ENCODE measurements around the gene PCGF1. TPM values are rescaled to one million over a fixed set of nuclear protein-coding genes. Genes with fewer than 3 reads are reported as not detected.

The PCGF1 gene
- total RNA-seq, 1 donor from 2014 or later, result 8.3 TPM

DNA sequence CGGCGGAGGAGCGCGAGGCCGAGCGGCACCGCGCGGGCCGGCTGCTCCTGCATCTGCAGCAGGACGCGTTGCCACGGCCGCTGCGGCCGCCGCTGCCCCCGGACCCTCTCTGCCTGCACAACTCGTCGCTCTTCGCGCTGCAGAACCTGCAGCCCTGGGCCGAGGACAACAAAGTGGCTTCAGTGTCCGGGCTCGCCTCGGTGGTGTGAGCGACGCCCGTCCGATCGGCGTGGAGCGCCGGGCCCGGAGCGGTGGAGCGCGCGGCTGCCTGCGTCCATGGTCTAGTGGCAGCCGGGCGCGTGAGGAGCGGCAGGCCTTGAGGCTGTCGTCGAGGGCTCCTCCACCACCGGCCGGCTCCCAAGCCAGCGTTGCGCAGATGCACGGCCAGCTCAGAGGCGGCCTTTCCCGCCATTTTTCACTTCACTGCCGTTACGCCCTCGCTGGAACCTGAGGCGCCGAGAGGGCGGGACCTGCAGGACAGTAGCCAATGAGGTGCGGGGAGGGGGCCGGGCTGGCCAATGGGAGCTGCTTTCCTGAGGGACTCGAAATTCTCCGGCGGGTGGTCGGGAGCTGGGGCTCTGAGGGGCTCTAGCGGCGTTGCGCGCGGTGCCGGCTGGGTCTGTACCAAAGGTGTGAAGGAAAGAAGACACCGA lies 8.6 kb upstream of the PCGF1 start:
- peak; percentile 53 to 76 for DNase-seq (ENCODE audit: low read depth in 2 of 2)

DNA sequence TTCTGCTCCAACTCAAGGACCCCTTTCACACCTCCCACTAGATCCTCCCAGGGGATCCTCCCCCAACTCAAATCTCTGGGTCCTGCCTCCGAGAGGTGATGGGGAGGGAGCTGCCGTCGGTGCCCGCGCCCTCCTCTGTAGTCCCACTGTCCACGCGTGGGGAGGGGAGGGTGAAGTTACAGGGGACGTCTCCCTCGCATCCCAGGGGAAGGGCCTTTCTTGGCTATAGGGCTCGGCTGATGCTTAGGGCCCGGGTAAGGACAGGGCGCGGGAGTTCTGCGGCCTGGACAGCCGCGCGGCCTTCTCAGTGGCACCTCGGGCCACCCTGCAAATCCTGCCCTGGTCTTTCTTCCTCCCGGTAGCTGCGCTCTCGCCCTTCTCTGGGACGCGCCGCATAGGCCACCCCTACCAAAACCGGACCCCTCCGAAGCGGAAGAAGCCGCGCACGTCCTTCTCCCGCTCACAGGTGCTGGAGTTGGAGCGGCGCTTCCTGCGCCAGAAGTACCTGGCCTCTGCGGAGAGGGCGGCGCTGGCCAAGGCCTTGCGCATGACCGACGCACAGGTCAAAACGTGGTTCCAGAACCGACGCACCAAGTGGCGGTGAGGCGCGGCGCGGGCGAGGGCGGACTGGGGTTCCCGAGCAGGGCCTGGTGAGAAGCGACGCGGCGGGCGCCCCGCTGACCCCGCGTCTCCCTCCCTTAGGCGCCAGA lies 7.9 kb upstream of the PCGF1 start:
- DNase-seq (ENCODE audit: low read depth in 2 of 2), result no peak

DNA sequence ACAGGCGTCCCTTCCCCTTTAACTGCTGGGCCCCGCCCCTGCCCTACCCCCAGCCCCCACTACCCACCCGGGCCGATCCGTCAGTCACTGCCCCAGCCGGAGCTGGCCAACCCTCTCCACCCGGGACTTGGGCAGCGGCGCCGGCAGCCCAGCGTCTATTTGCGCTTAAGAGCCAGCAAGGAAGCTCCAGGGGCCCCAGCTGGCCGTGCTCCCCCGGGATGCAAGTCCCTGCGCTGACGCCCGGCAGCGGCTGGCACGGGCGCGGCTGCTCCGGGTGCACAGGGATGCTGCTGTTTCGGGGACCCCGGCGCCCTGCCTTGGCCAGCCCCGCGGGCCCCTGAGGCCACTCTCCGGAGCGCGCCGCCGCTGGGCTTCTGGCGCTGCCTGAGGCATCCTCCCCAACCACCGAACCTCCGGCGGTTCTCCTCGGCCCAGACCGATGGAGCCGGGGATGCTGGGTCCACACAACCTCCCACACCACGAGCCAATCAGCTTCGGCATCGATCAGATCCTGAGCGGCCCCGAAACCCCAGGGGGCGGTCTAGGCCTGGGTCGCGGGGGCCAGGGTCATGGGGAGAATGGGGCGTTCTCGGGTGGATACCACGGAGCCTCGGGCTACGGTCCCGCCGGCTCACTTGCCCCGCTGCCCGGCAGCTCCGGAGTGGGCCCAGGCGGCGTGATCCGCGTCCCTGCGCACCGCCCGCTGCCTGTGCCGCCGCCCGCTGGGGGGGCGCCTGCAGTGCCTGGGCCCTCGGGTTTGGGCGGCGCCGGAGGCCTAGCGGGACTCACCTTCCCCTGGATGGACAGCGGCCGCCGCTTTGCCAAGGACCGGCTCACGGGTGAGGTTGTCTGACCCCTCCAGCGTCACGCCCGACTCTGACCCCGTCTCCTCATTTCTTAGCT lies 7.1 kb upstream of the PCGF1 start, which contains the start of gene TLX2:
Gene TLX2, plus strand, starts transcription at position 83 of the 903 bp plus-strand sequence. Its CDS starts 357 bp downstream, at position 440.
- DNase-seq (ENCODE audit: low read depth in 2 of 2), result no peak

DNA sequence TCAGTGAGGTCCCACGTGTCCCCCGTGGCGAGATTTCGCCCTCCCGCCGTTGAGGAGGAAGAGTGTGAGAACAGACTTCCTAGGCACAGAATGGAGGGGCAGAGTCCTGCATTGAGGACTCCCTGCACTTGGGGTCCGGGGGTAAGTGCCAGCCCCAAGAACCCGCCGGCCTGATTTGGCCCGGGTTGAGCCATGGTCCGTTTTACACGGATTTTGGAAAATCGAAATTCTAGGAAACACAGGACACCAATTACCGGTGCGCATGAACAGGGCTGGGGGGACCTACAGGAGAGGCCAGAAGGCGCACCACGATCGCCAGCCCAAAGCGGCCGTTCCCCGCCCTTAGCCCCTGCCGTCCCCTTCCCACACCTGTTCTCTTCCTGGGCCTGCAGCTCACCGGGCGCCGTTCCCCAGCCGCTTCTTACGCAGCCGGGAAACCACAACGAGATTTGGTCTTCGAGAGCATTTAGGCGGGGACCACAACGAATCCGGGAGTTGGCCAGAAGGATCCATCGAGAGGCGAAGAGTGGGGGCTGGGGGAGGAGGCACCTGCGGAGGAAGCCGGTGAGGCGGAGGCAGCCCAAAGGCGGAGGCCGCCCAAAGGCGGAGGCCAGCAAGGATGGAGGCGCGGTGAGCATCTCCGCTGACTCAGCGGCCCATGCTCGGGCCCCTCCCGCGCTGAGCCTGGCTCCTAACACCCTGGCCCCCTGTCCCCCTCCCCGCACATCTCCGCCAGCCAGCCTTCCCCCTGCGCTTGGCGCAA lies 6.3 kb upstream of the PCGF1 start:
- DNase-seq (ENCODE audit: low read depth in 2 of 2), result no peak

DNA sequence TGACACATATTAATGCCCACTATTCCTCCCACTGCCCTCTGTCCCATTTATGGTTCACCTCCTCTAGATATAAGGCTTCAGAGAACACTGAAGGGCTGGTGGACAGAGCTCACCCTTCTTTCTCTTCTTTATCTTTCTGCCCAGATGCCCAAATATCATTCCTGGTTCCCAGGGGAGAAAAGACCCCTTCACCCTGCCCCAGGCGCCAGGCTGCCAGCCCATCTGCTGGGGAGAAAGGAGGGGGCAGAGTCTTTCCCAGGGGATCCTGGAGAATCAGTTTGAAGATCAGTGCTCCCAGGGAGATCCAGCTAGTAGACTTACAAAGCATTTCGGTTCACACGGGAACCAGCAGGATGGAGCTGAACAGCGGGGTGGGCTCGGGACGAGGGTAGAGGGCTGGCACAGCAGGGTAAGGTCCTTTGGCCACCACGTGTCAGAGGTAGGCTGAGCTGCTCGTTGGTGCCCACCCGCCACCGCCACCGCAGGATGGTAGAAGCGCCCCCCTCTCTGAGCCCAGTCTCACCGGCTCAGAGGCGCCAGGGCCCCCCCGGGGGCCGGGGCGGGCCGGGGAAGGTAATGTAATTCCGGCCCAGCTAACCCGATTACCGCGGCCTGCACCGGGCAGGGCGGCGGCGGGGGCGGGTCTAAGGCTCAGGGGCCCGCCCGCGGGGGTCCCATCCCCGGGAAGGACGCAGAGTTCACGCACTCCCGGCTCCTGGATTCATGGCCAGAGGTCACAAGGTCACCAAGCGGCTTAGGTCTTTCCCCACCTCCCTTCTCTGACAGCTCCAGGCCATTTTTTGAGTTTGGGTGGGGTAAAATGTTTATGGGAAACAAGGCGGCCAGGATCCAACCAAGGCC lies 5.5 kb upstream of the PCGF1 start:
- no peak for DNase-seq (ENCODE audit: low read depth in 2 of 2)

DNA sequence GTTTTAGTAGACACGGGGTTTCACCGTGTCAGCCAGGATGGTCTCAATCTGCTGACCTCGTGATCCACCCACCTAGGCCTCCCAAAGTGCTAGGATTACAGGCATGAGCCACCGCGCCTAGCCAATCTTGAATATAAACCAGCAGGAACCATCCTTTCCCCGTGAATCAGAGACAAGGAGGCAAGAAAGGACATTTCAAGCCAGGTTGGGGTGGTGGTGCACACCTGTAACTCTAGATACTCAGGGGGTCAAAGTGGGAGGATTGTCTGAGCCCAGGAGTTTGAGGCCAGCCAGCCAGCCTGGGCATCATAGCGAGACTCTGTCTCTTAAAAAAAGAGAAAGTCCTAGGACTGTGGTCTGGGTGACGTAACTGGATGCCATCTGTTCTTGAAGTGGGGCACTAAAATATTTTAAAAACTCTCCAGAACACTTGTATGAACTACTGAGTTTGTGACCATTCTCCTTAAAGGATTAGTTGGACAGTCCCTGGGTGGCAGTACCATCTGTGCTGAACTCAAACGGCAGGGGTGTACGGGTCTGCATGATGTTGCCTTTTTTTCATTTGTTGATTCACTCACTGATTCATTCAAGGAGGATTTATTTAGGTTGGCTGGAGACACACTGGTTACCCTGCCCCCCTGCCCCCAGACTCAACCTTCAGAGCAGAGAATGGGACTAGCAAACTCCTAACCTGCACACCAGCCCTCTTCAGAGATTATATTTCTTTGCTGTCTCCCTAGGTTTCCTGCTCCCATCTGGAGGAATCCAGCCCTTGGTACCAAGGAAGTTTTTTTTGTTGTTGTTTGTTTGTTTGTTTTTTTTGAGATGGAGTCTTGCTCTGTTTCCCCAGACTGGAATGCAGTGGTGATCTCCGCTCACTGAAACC lies 3.9 kb upstream of the PCGF1 start:
- DNase-seq (ENCODE audit: low read depth in 2 of 2), result no peak

DNA sequence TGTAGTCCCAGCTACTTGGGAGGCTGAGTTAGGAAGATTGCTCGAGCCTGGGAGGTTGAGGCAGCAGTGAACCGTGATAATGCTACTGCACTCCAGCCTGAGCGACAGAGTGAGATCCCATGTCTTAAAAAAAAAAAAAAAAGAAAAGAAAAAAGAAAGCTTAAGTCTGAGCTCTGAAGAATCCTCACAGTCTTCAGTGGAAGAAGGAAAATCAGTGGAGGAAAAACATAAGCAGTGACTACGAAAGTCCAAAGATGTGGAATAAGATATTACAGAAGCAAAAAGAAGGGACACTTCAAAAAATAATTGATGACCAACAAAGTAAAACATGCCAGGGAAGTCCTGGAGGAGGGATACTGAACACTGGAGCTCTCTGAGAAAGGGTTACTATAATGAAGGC lies 2.8 kb upstream of the PCGF1 start:
- DNase-seq (ENCODE audit: low read depth in 2 of 2), result no peak

DNA sequence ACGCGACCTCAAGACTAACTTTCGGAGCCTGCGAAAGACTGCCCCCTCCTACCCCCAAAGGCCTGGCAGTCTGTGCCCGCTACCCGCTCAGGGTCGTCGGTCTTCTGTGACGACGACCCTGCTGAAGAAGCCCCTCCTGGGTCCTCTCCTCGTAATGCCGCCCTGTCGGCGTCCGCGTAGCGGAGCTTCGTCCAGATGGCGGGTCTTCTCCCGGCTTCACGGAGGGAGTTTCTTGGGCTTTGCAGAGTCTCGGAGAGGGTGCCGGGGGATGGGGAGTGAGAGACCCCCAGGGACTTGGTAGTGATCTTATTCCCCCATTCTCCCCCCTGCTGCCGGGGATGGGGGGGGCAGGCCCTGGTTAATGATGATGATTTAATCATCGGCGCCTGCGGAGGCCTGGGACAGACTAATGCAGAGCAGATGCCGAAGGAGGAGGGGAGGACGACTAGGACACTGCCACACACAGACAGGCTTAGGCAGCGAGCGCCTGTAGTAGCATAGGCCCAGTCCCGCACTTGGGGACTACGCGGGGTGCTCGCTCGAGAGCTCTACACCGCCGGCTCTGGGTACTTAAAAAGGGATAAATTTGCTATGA lies 528 bp upstream of the PCGF1 start:
- peak in 1 of 2 donors; percentile 24 for DNase-seq (ENCODE audit: low read depth in 2 of 2)

DNA sequence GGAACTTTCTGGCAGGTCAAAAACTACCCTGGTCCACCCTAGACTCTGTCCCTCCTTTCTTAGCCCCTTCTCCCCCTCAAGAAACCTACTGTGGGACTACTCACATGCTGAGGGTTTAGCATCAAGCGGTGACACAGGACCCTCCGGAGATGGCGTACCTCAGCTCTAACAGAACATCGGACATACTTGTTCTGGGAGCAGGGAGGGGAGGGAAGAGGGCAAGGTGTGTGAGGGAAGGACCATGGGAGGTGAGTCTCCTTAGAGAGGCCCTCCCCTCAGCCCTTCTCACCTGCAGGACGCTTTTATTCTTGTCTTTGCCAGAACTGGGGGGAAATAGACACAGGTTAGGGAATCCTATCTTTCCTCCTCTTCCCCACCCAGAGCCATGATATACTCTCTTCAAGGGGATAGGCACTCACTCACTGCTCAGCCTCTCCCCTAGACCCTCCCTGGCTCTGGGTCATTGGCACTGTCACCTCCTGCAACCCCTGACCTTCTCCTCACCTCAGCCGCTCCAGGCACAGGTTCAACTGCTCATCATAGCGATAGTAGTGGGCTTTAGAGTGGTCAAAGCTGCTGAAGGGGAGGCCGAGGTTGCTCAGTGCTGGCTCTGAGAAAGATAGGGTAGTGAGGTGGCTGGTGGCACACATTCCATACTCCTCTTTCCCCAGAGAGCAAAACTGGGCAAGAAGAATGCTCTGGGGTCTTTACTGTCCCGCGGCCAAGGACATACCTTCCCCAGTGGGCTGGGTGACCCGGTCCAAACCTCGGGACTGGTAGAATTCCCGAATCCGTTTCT lies 1.8 kb downstream of the PCGF1 start:
- no peak for DNase-seq (ENCODE audit: low read depth in 2 of 2)

DNA sequence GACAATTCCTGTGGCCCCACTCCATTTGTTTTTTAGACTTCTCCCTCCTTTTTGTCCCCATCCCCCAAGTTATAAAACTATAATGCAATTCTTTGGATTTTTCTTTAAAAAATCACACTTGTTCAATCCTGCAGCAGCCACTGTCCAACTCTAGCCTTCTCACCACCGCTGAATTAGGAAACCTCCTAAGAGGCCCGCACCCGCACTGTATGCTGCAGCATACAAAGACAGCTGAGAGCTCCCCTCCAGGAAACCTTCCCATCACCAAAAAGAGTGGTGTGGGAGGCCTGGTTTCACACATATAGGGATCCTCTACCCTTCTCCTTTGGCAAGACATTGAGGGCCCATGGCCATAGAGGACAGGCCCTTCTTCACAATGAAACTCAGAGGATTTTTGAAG lies 2.9 kb downstream of the PCGF1 start:
- no peak for DNase-seq (ENCODE audit: low read depth in 2 of 2)

DNA sequence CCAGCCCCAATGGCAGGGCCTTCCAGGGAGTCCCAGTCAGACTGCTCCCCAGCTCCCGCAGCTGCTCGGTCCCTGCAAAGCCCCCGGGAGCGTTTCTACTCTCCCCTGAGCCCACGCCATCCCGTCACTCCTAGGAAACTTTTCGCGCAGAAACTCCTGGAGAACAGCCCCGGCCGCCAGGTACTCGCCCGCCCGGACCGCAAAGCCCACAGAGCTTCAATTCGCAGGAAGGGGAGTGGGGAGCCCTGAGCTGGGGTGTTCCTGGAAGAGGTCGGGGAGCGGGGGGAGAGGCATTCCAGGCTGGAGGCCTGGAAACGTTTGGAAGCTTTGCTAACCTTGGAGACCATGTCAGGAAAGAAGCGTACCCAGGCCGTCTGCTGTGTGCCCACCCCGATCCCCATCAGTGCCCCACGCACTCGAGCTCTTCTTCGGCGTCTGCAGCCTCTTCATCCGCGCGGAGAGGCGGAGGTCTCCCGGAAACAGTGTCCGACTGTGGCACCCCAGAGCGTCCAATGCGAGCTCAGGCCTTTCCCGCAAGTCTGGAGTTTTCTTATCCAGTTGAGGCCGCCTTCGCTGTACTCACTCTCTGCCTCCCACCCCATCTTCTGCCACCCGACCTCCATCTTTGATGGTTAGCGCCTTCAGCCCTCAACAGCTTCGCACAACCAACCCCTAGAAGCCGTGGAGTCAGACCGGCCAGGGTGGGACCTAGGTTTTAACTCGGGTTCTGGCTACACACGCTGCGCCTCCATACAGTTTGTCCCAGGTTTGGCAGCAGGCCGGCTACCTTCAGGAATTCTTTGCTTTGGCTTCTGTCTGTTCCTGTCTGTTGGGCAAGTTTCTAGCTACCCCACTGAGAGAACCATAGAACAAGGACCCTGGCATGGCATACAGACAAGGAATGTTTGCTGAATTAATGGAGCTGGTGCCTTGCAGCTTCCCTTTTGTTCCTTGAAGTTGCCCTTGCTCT lies 3.7 kb downstream of the PCGF1 start:
- DNase-seq (ENCODE audit: low read depth in 2 of 2), result no peak

DNA sequence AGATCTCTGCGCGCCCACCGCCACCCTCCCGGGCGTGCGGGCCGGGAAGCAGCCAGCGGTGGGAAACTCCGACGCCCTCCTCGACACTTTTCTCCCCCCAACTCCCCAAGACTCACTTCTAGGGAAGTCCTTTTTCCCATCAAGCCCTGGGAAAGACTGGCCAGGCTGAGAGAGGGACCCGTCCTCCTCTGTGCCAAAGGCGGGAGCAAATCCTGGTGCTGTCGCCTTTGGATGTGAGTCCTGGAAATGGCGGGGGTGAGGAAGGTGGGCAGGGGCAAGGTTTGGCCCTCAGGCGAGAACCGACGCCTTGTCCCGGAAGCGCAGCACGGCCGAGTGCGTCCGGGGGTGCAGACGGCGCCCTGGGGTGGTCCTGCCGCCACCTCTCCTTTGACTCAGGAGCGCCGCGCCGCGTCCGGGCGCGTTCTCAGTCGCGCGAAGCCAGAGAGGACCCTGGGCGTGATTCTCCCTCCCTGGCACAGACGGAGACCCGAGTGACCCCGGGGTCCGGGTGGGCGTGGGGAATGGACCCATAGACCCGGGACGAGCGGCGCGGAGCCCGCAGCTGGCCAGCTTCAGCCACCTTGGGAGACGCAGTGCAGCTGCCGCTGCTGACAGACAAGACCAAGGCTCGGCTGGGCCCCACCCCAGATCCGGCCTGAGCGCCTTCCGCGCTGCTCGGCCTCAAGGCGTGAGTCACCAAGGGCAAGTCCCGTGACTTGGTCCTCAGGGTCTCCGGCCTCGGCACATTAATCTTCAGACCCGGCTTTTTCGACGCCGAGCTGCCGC lies 4.6 kb downstream of the PCGF1 start:
- DNase-seq (ENCODE audit: low read depth in 2 of 2), result peak; percentile 23 to 89

DNA sequence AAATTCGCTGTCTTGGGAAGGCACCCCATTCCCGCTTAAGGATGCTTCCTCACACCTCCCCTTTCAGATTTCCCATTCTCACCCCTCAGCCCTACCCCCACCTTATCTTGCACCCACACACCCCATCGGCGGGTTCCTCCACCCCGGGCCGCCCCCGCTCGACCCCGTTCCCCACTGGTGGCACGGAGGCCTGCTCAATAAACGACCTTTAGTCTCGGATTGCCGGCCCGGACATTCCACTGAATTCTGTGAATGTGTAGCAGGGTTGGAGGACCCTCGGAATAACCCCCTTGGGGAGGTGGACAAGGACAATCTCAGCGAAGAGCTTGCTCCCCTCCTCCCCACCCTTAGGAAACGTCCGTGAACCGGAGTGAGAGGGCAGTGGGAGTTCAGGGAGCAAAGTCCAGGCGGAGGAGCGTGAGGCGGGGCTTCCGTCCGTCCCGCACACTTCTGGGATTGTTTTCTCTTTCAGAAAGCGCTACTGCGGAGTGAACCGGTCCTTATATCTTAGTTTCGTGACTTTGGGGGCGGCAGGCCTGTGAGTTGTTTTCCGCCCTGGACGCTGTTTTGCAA lies 5.3 kb downstream of the PCGF1 start:
- DNase-seq (ENCODE audit: low read depth in 2 of 2), result peak in 1 of 2 donors; percentile 19

DNA sequence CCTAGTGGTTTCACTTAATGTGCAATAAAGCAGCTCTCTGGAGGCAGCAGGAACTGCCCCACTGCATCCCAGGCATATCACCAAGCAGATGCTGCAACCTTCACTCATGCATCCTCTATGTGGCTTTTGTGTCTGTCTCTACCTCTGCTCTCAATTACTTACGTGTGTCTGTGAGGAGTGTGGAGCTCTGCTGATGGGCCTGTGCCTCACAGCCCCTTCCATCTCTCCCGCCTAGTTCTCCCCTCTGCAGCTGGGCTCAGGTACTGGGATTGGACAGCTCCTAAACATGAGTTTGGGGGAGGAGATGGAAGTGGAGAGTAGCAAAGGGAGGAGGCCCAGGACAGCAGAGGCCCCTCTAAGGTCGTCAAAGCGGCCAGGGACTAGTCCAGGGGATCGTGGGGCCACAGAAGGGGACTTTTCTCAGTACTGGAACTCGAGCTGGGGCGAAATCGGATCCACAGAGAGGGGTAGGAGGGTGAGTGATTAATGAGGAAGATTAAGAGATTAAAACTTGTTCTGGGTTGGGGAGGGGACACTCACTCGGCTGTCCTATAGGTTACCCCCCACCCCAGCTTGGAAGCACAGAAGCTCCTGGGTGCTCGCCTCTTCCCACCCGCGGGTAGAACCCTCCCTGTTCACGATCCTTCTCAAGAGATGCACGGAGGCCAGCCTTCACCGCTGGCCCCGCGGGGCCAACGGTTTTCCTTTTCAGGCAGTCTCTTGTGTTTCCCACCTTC lies 6.0 kb downstream of the PCGF1 start:
- DNase-seq (ENCODE audit: low read depth in 2 of 2), result no peak

DNA sequence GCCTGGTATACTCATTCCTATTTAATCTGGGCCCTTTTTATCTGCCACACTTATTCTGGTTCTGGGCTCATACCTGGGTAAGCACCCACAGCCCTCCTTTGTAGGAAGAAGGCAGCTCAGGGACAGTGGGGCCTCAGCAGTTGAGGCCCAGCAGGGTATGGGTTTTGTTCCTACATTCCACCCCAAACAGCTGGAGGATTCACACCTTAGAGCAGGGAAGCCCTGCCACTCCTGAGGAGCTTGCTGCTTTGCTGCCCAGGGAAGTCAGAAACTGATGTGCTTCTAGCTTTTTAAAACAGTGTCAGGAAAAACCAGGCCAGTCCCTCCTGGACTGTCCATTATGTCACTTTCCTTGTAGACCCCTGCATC lies 6.9 kb downstream of the PCGF1 start:
- no peak for DNase-seq (ENCODE audit: low read depth in 2 of 2)

Measured in lung microvascular endothelial cell (primary cell).